HG03520 (cell line): ENCODE measurements around the gene WRAP73.
"Not testable (repeated sequence)": the region's sequence is repeated elsewhere in the genome, so short reads cannot be mapped to it uniquely, and the experiment has no call there.

Experiments
- ATAC-seq: cut with Tn5 transposase; IDR thresholded peaks from one replicate; pipeline ENCODE4 v1.9.1; 2021; ENCODE audit warnings: mild to moderate bottlenecking, moderate library complexity; ENCODE audit not compliant: unreplicated experiment

Gene WRAP73

GRCh38 chr1:3599286-3599811, 50.6 kb downstream of the WRAP73 start:
- no peak for ATAC-seq

- no peak for ATAC-seq
Observed at GRCh38 chr1:3598522-3599285, 51.2 kb downstream of the WRAP73 start.

- ATAC-seq = no peak
Observed at GRCh38 chr1:3598051-3598491, 51.8 kb downstream of the WRAP73 start.

GRCh38 chr1:3597599-3597964, 52.3 kb downstream of the WRAP73 start:
- ATAC-seq = no peak

GRCh38 chr1:3596663-3597598, 53.0 kb downstream of the WRAP73 start:
- no peak for ATAC-seq

GRCh38 chr1:3595949-3596348, 54.0 kb downstream of the WRAP73 start:
- ATAC-seq = no peak

GRCh38 chr1:3594706-3595377, 55.1 kb downstream of the WRAP73 start:
- ATAC-seq = no peak

- no peak for ATAC-seq
Observed at GRCh38 chr1:3593745-3594144, 56.2 kb downstream of the WRAP73 start.

- no peak for ATAC-seq
Observed at GRCh38 chr1:3593334-3593733, 56.6 kb downstream of the WRAP73 start.

- no peak for ATAC-seq
Observed at GRCh38 chr1:3590951-3591865, 58.7 kb downstream of the WRAP73 start.

GRCh38 chr1:3590139-3590763, 59.7 kb downstream of the WRAP73 start:
- no peak for ATAC-seq

GRCh38 chr1:3588395-3588794, 61.5 kb downstream of the WRAP73 start:
- ATAC-seq = no peak

GRCh38 chr1:3586986-3587759, 62.7 kb downstream of the WRAP73 start:
- ATAC-seq = no peak

GRCh38 chr1:3585940-3586568, 63.8 kb downstream of the WRAP73 start:
- ATAC-seq = no peak

- not testable (repeated sequence) for ATAC-seq
Observed at GRCh38 chr1:3585353-3585868, 64.5 kb downstream of the WRAP73 start.

GRCh38 chr1:3584915-3585314, 65.0 kb downstream of the WRAP73 start:
- ATAC-seq = no peak

- not testable (repeated sequence) for ATAC-seq
Observed at GRCh38 chr1:3583751-3584150, 66.2 kb downstream of the WRAP73 start.
